CD14-positive monocyte (primary cell): ENCODE measurements around the gene ABCA4. TPM values are rescaled to one million over a fixed set of nuclear protein-coding genes. Genes with fewer than 3 reads are reported as not detected.

ENCODE experiments used
- DNase-seq, 3 donors: peaks; one replicate each; pipeline ENCODE4 v3.0.0-alpha.2; 2011 to 2022
- H2AFZ ChIP-seq: 2 replicates; pipeline ENCODE4 v1.6.0; 2012; ENCODE audit warnings: mild to moderate bottlenecking, low read depth, low read length, inconsistent platforms; ENCODE audit not compliant: insufficient read depth, poor library complexity, severe bottlenecking
- H3K27ac ChIP-seq, 2 donors: 1 replicate in 1 of 2; 2 replicates in 1 of 2; pipeline ENCODE4 v1.5.1; 2012 to 2013; ENCODE audit warnings: low read length in 2 of 2, control low read depth in 1 of 2, inconsistent platforms in 1 of 2, low read depth in 1 of 2, mild to moderate bottlenecking in 1 of 2
- H3K27me3 ChIP-seq, 2 donors: one replicate each; pipeline versions ENCODE4 v1.6.0 to v1.6.1; 2011 to 2013; ENCODE audit warnings: low read length in 2 of 2; ENCODE audit not compliant: control insufficient read depth in 2 of 2, insufficient read depth in 2 of 2
- H3K36me3 ChIP-seq, 2 donors: replicated peaks in 1 of 2; 1 replicate in 1 of 2; 2 replicates in 1 of 2; pipeline versions ENCODE4 v1.5.1 to v1.6.1; 2012 to 2013; ENCODE audit warnings: low read length in 2 of 2, control low read depth in 1 of 2, inconsistent platforms in 1 of 2, mild to moderate bottlenecking in 1 of 2; ENCODE audit not compliant: insufficient read depth in 2 of 2, control insufficient read depth in 1 of 2
- H3K4me1 ChIP-seq, 2 donors: 1 replicate in 1 of 2; 2 replicates in 1 of 2; pipeline versions ENCODE4 v1.5.1 to v1.6.1; 2012 to 2013; ENCODE audit warnings: low read length in 2 of 2, control low read depth in 1 of 2, inconsistent platforms in 1 of 2, mild to moderate bottlenecking in 1 of 2, moderate library complexity in 1 of 2; ENCODE audit not compliant: insufficient read depth in 2 of 2, control insufficient read depth in 1 of 2
- H3K4me2 ChIP-seq: replicated peaks from 2 replicates; pipeline ENCODE3; 2012; ENCODE audit warnings: low read length, moderate library complexity, mild to moderate bottlenecking; ENCODE audit not compliant: poor library complexity, severe bottlenecking; ENCODE audit errors: extremely low read depth
- H3K4me3 ChIP-seq, 3 experiments: fragments of 200-600 bp in 1 of 3; sonication (generic) in 1 of 3; replicated peaks in 1 of 3; 1 replicate in 2 of 3; 2 replicates in 1 of 3; pipeline ENCODE4 v1.5.1; 2011 to 2013; ENCODE audit warnings: low read length in 3 of 3, mild to moderate bottlenecking in 3 of 3, control low read depth in 2 of 3, low read depth in 2 of 3, inconsistent platforms in 1 of 3, moderate library complexity in 1 of 3
- H3K79me2 ChIP-seq: 2 replicates; pipeline ENCODE4 v1.6.0; 2012; ENCODE audit warnings: mild to moderate bottlenecking, control low read depth, inconsistent platforms, low read length, moderate library complexity; ENCODE audit not compliant: insufficient read depth
- H3K9ac ChIP-seq: 2 replicates; pipeline ENCODE4 v1.6.0; 2017; ENCODE audit warnings: low read length, mild to moderate bottlenecking; ENCODE audit not compliant: insufficient read depth, poor library complexity, severe bottlenecking
- H3K9me3 ChIP-seq, 2 donors: replicated peaks in 1 of 2; 1 replicate in 1 of 2; 2 replicates in 1 of 2; pipeline versions ENCODE4 v1.5.1 to v1.6.1; 2012 to 2013; ENCODE audit warnings: low read length in 2 of 2, control low read depth in 1 of 2; ENCODE audit not compliant: control insufficient read depth in 1 of 2, insufficient read depth in 1 of 2
- H4K20me1 ChIP-seq: 2 replicates; pipeline ENCODE4 v1.6.0; 2012; ENCODE audit warnings: mild to moderate bottlenecking, low read length, control low read depth, moderate library complexity; ENCODE audit not compliant: insufficient read depth
- H3K27ac Mint-ChIP-seq, 7 donors: one replicate each; pipeline ENCODE4 v1.8.0; 2020; ENCODE audit warnings: mild to moderate bottlenecking in 7 of 7, mixed read lengths in 7 of 7, moderate library complexity in 6 of 7, inconsistent platforms in 2 of 7
- H3K27me3 Mint-ChIP-seq, 3 donors: one replicate each; pipeline ENCODE4 v1.8.0; 2021 to 2022; ENCODE audit warnings: low read depth in 3 of 3, mild to moderate bottlenecking in 3 of 3, mixed read lengths in 3 of 3, moderate library complexity in 3 of 3, inconsistent platforms in 1 of 3
- H3K36me3 Mint-ChIP-seq, 2 donors: one replicate each; pipeline ENCODE4 v1.8.0; 2020; ENCODE audit warnings: mixed read lengths in 2 of 2, inconsistent platforms in 1 of 2, mild to moderate bottlenecking in 1 of 2
- H3K4me1 Mint-ChIP-seq: one replicate; pipeline ENCODE4 v1.8.0; 2020; ENCODE audit warnings: mild to moderate bottlenecking, mixed read lengths
- H3K4me3 Mint-ChIP-seq, 2 donors: one replicate each; pipeline ENCODE4 v1.8.0; 2020; ENCODE audit warnings: mild to moderate bottlenecking in 2 of 2, mixed read lengths in 2 of 2, moderate library complexity in 1 of 2
- H3K9me3 Mint-ChIP-seq, 7 donors: one replicate each; pipeline ENCODE4 v1.8.0; 2020 to 2022; ENCODE audit warnings: mixed read lengths in 7 of 7, mild to moderate bottlenecking in 6 of 7, moderate library complexity in 6 of 7, inconsistent platforms in 2 of 7
- CTCF ChIP-seq: fragments of 200-600 bp; IDR thresholded peaks from one replicate; pipeline ENCODE4 v1.8.0; 2022; ENCODE audit warnings: antibody characterized with exemption, mild to moderate bottlenecking
- WGBS: methylation state at CpG from one replicate; pipeline ENCODE4 v1.1.5; 2013; ENCODE audit warnings: missing lambda C conversion rate; ENCODE audit not compliant: insufficient coverage; 5-methylcytosine and 5-hydroxymethylcytosine counted together
- intact Hi-C, 2 donors: fragments of 100-400 bp; cut with micrococcal nuclease; formaldehyde crosslinking; loops; one replicate each; pipeline versions ENCODE4 v1.15.0 to v1.15.1; 2023
- polyA plus RNA-seq, 3 donors: library from polyadenylated mRNA; depleted of rRNA in 1 of 3; unstranded in 2 of 3; stranded (reverse) in 1 of 3; fragments of 300-500 nt in 2 of 3; fragments of >200 nt in 1 of 3; fragmentation: Illumina TruSeq in 2 of 3; gene quantifications; 1 replicate in 2 of 3; 2 replicates in 1 of 3; pipeline ENCODE4 v1.2.3, GENCODE V29; 2012 to 2021

The ABCA4 gene
- polyA plus RNA-seq, 3 donors, result not detected

- no peaks in the 10 kb centered on the region for H3K9me3 ChIP-seq
- TF ChIP-seq CTCF, result no peak
- no peak overlapping the region for H3K4me3 ChIP-seq
- H3K9ac ChIP-seq, result no peak overlapping the region
- H3K9me3 Mint-ChIP-seq, result peaks cover 0 to 5% (median 1%) of the 10 kb centered on the region in 7 donors
- no peaks in the 10 kb centered on the region for H3K36me3 ChIP-seq
- intact Hi-C loops, result no loop called here
- H3K4me2 ChIP-seq, result no peak overlapping the region
- 83% methylated on average over 4 of the region's 6 CpGs for WGBS
- H3K27me3 Mint-ChIP-seq, result peaks cover 85 to 99% (median 92%) of the 10 kb centered on the region in 3 donors
- H4K20me1 ChIP-seq, result no peaks in the 10 kb centered on the region
- H3K4me1 ChIP-seq, result peaks cover 4 to 5% of the 10 kb centered on the region in 2 donors
- peaks cover 39 to 99% of the 10 kb centered on the region in 2 donors for H3K27me3 ChIP-seq
- DNase-seq, result no peak
- H3K27ac Mint-ChIP-seq, result no peak overlapping the region
- H3K4me3 Mint-ChIP-seq, result peak overlapping the region in 1 of 2 donors; percentile 62
- H3K4me1 Mint-ChIP-seq, result peaks cover 6% of the 10 kb centered on the region
- no peaks in the 10 kb centered on the region for H3K79me2 ChIP-seq
- H3K27ac ChIP-seq, result no peak overlapping the region
- H3K36me3 Mint-ChIP-seq, result no peaks in the 10 kb centered on the region
- no peak overlapping the region for H2AFZ ChIP-seq
Observed at GRCh38 chr1:94107141-94107540, 13.8 kb downstream of the ABCA4 start.

- Mint-ChIP-seq H3K27me3 (peaks cover 83 to 99% (median 90%) of the 10 kb centered on the region in 3 donors), H3K27ac (peak overlapping the region in 1 of 7 donors; percentile 28), H3K4me3 (peak overlapping the region in 1 of 2 donors; percentile 62), H3K4me1 (peaks cover 6% of the 10 kb centered on the region), H3K36me3 (no peaks in the 10 kb centered on the region), H3K9me3 (peaks cover 0 to 5% (median 1%) of the 10 kb centered on the region in 7 donors)
- H4K20me1 ChIP-seq, result no peaks in the 10 kb centered on the region
- no peak overlapping the region for H3K27ac ChIP-seq
- H3K27me3 ChIP-seq, result peaks cover 38 to 99% of the 10 kb centered on the region in 2 donors
- no peak for DNase-seq
- no peak overlapping the region for H3K4me3 ChIP-seq
- no peak overlapping the region for H3K4me2 ChIP-seq
- no peaks in the 10 kb centered on the region for H3K79me2 ChIP-seq
- intact Hi-C loops, result no loop called here
- no peak overlapping the region for H2AFZ ChIP-seq
- H3K9me3 ChIP-seq, result no peaks in the 10 kb centered on the region
- no peak for TF ChIP-seq CTCF
- peaks cover 4 to 5% of the 10 kb centered on the region in 2 donors for H3K4me1 ChIP-seq
- H3K36me3 ChIP-seq, result no peaks in the 10 kb centered on the region
- 100% methylated on average over 5 of the region's 8 CpGs for WGBS
- H3K9ac ChIP-seq, result no peak overlapping the region
Observed at GRCh38 chr1:94106716-94107115, 14.2 kb downstream of the ABCA4 start.
